DMS79 treated with DMSO at 0.1 percent for 48 hours (cell line): ENCODE results near the gene SCFD1.

Experiments
- DNase-seq: peaks from one replicate; lab custom pipeline; 2025; lab: John Stamatoyannopoulos, UW

SCFD1 gene

DNA sequence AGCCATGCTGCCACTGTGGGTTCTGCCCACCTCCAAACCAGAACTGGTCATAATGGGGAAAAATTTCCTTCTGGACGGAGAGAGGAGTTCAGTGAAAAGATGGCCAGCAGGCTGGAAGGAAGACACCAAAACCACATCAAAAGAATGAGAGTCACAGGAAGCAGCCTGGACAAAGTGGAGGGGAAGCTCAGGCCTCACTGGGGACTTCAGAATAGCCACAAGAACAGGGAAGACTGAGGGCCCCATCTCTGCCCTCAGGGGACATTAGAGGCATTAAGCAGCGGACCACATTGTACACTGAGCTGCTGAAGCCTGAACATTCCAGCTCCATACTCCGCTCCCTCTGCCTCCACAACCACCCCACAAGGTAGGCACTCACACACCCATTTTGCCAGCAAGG is 132.7 kb downstream of the SCFD1 start:
- no peak for DNase-seq

GRCh38 chr14:30756594-30756993 is 134.5 kb downstream of the SCFD1 start:
- DNase-seq, result no peak

GRCh38 chr14:30757082-30757481 is 135.0 kb downstream of the SCFD1 start:
- DNase-seq, result no peak

- no peak for DNase-seq
Observed at GRCh38 chr14:30759172-30760125, 137.3 kb downstream of the SCFD1 start.

- no peak for DNase-seq
Observed at GRCh38 chr14:30763891-30764290, 141.8 kb downstream of the SCFD1 start.

DNA sequence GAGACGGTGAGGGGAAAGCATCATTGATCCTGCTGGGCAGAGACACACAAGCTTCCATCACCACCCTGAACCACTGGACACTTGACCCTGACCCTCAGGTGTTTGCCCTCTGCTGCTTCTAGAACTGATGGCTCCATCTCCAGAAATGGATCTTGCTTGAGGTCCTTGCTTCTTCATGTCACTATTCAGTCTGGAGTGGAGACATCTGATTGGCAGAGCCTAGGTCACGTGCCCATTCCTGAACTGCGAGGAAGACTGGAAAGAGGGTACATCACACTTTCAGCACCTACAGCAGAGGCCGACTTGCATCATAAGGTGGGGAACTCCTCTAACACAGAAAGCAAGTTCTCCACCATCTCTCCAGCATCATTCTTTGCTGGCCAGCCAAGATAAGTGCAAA is 145.5 kb downstream of the SCFD1 start:
- DNase-seq, result no peak

GRCh38 chr14:30768791-30769190 is 146.7 kb downstream of the SCFD1 start:
- DNase-seq, result no peak

DNA sequence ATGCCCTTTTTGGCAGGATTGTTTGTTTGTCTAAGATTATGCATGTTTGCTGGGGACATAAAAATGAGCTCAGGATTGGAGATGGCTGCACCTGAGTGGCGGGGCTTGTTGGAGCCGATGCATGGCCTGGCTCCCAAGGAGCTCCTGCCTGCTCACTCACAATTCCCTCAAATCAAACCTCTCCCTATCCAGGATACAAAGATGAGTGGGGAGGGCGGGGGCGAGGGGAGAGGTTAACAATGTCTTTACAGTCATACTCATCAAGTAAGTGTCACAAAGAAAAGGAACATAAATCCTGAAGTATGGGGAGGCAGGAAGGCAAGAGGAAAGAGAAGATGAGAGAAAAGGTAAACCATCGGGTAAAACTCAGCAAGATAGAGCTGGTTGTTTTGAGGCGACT is 148.3 kb downstream of the SCFD1 start:
- no peak for DNase-seq

DNA sequence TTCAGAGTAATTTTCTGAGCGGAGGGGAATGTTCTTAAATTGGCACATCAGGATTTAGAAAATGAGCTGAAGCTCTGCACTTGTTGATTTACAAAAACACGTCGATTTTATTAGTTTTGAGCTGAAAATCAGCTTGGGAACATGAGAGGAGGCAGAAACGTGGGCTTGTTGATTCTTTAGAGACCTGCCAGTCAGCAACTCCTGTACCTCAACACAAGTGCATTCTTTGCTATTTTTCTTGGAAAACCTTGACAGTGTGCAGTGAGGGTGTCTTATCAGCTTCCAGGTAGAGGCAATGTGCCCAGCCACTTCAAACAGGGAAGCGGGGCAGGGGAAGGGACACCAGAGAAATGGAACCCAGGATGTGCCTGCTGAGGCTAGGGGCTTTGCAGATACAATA is 149.5 kb downstream of the SCFD1 start:
- DNase-seq, result no peak

- no peak for DNase-seq
Observed at GRCh38 chr14:30779210-30779609, 157.1 kb downstream of the SCFD1 start.
